ENCODE results near the gene SPTBN4. TPM values are rescaled to one million over a fixed set of nuclear protein-coding genes. Genes with fewer than 3 reads are reported as not detected.

SPTBN4 gene
- total and polyA plus RNA-seq, 2 of the 4 experiments (the other 2 are of a cell fraction), result 0.72 to 0.91 TPM

GRCh38 chr19:40589591-40590429 lies 123.0 kb downstream of the SPTBN4 start:
- H3K79me1 ChIP-seq (ENCODE audit: low read depth in 1 of 2, low read length in 2 of 2), result peaks cover 0 to 4% of the 10 kb centered on the region in 2 experiments; a peak in 1 of 4 replicates
- H3K23ac ChIP-seq (ENCODE audit: low read depth, low read length), result no peak overlapping the region
- H2AK9ac ChIP-seq (replicated peaks; ENCODE audit: low read depth, low read length, poor library complexity), result no peak overlapping the region
- peaks cover 4% of the 10 kb centered on the region; the same call in 1 of the 2 replicates for H3K9me1 ChIP-seq (ENCODE audit: insufficient read depth, low read length)
- POLR2A ChIA-PET (ENCODE audit: unreplicated experiment), result no interaction called here
- no peak overlapping the region for H4K8ac ChIP-seq (ENCODE audit: low read depth in 2 of 2, low read length in 2 of 2)
- H3K4me2 ChIP-seq (ENCODE audit: low read depth, low read length), result no peak overlapping the region
- no peak overlapping the region for H2BK15ac ChIP-seq (ENCODE audit: low read depth, low read length)
- WGBS, 2 experiments (ENCODE audit: extremely low coverage in 2 of 2, insufficient read length in 1 of 2), result 80% methylated on average over 7 of the region's 26 CpGs; no CpG with 5 or more reads in 1 of the 2 experiments
- ATAC-seq (ENCODE audit: low read depth) (no peak), DNase-seq (no peak)
- no peak overlapping the region for H3K4me3 ChIP-seq (ENCODE audit: insufficient read depth, low read depth, low read length)
- no peak overlapping the region; the same call in 1 of the 2 replicates for H3K9ac ChIP-seq (ENCODE audit: low read depth, low read length)
- no peak overlapping the region for H2BK5ac ChIP-seq (ENCODE audit: low read depth, low read length, poor library complexity, severe bottlenecking)
- BruUV-seq (replicated peaks), result no TSS peak
- no peak overlapping the region for H3K14ac ChIP-seq (replicated peaks; ENCODE audit: low read depth, low read length)
- H3K4me1 ChIP-seq (ENCODE audit: control insufficient read depth, insufficient read depth, low read length), result peaks cover 5% of the 10 kb centered on the region
- H3K18ac ChIP-seq (ENCODE audit: low read depth, low read length), result no peak overlapping the region
- H4K91ac ChIP-seq (ENCODE audit: insufficient read depth, low read depth, low read length), result no peak overlapping the region
- intact Hi-C loops (cut with micrococcal nuclease) (loop anchor here (10.0 kb wide), 1 partner anchor 455 kb away; no protein-coding TSS in a partner anchor), dilution Hi-C loops (cut with HindIII; ENCODE audit: low sequenced_read_pairs, unreplicated experiment) (no loop called here), in situ Hi-C loops (cut with MboI; ENCODE audit: low sequenced_read_pairs) (no loop called here)
- H4K20me1 ChIP-seq (ENCODE audit: insufficient read depth, low read length), result no peaks in the 10 kb centered on the region
- H2BK20ac ChIP-seq (ENCODE audit: low read depth, low read length), result no peak overlapping the region
- H3K9me3 ChIP-seq (ENCODE audit: control insufficient read depth, insufficient read depth, low read length), result no peaks in the 10 kb centered on the region
- peaks cover 42% of the 10 kb centered on the region for H3K36me3 ChIP-seq (ENCODE audit: control insufficient read depth, insufficient read depth, low read length)
- no peak overlapping the region for H3K4ac ChIP-seq (ENCODE audit: low read depth, low read length)
- H2AFZ ChIP-seq (replicated peaks; ENCODE audit: low read length, poor library complexity), result no peak overlapping the region
- CTCF ChIA-PET, result no interaction called here
- H3K56ac ChIP-seq (ENCODE audit: extremely low read depth, insufficient read depth, low read length), result no peak overlapping the region
- H3K27me3 ChIP-seq (ENCODE audit: control insufficient read depth, insufficient read depth, low read length), result no peaks in the 10 kb centered on the region
- no peak overlapping the region for H2BK120ac ChIP-seq (ENCODE audit: low read depth, low read length)
- no peak overlapping the region for H2AK5ac ChIP-seq (ENCODE audit: low read depth, low read length)
- no peak overlapping the region for H4K5ac ChIP-seq (ENCODE audit: low read depth, low read length)
- no peak overlapping the region for H3K27ac ChIP-seq (ENCODE audit: insufficient read depth, low read length)
- TF ChIP-seq MAFK (IDR thresholded peaks at IDR 0.05; ENCODE audit: low read depth, low read length), result no peak
- no peak for TF ChIP-seq RFX5 (IDR thresholded peaks at IDR 0.05; ENCODE audit: low read depth, low read length)
- TF ChIP-seq MAZ (IDR thresholded peaks at IDR 0.05; ENCODE audit: borderline replicate concordance, low read depth, low read length), result no peak
- TF ChIP-seq BHLHE40 (IDR thresholded peaks at IDR 0.05; ENCODE audit: low read depth, low read length), result no peak
- no peak for TF ChIP-seq USF2 (IDR thresholded peaks at IDR 0.05; ENCODE audit: low read depth, low read length)
- TF ChIP-seq SMC3 (IDR thresholded peaks at IDR 0.05; ENCODE audit: low read depth, low read length), result no peak
- TF ChIP-seq CTCF (conservative IDR thresholded peaks at IDR 0.05; ENCODE audit: low read depth, low read length), result no peak
- TF ChIP-seq MXI1 (IDR thresholded peaks at IDR 0.05; ENCODE audit: borderline replicate concordance, low read depth, low read length), result no peak
- no peak for TF ChIP-seq CHD1 (IDR thresholded peaks at IDR 0.05; ENCODE audit: low read depth, low read length)
- TF ChIP-seq RCOR1 (IDR thresholded peaks at IDR 0.05; ENCODE audit: insufficient replicate concordance, low read length), result no peak
- no peak for TF ChIP-seq RAD21 (IDR thresholded peaks at IDR 0.05; ENCODE audit: low read length)
- no peak for TF ChIP-seq CEBPB (IDR thresholded peaks at IDR 0.05; ENCODE audit: low read depth, low read length)
- TF ChIP-seq FOS (IDR thresholded peaks at IDR 0.05; ENCODE audit: low read depth, low read length), result no peak
- no peak for TF ChIP-seq NFE2L2 (IDR thresholded peaks at IDR 0.05; ENCODE audit: low read depth, low read length)
- no peak for TF ChIP-seq POLR2A (IDR thresholded peaks at IDR 0.05; ENCODE audit: low read depth, low read length)
